ENCODE results near the gene MORF4L2. TPM values are rescaled to one million over a fixed set of nuclear protein-coding genes. Genes with fewer than 3 reads are reported as not detected.
"Not testable (repeated sequence)": the region's sequence is repeated elsewhere in the genome, so short reads cannot be mapped to it uniquely, and the experiment has no call there.

The MORF4L2 gene
- total RNA-seq, 1 donor from 2014 or later = 373 TPM

DNA sequence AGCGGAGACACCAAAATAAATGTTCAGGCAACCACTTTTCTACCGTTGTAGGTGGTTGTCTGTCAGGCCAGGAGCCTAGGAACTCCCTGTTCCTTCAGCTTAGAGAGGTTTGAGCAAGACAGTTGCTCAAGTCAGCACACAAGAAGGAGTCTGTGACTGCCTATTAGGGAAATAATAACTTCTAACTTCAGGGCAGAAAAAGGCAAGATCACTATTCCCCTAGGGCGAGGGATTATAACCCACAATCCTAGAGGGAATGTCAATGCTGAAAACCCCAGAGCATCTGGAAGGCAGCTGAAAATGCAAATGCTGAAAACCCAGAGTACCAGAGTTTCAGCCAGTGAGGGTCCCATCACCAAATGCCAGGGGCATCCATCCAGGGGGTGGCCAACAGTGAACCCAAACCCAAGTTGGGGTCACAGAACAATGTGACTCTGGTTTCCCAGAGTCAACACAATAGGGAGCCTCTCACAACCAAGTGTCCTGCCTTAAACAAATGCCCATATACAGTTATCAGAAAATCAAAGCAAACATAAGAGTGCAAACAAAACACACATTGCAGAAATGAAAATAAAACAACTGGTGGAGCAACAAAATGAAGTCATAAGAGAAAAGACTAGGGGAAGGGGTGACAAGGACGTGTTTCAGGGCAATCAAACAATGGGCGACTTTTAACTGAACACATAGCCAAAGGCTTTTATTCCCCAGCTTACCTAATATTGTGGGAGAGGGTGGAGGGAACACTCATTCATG lies 27.6 kb downstream of the MORF4L2 start:
- Mint-ChIP-seq H3K27me3 (ENCODE audit: low read depth) (peaks cover 11% of the 10 kb centered on the region), H3K4me1 (no peaks in the 10 kb centered on the region), H3K36me3 (no peaks in the 10 kb centered on the region), H3K27ac (no peak overlapping the region), H3K9me3 (peaks cover 22% of the 10 kb centered on the region), H3K4me3 (no peak overlapping the region)
- TF ChIP-seq, protein P1, sequence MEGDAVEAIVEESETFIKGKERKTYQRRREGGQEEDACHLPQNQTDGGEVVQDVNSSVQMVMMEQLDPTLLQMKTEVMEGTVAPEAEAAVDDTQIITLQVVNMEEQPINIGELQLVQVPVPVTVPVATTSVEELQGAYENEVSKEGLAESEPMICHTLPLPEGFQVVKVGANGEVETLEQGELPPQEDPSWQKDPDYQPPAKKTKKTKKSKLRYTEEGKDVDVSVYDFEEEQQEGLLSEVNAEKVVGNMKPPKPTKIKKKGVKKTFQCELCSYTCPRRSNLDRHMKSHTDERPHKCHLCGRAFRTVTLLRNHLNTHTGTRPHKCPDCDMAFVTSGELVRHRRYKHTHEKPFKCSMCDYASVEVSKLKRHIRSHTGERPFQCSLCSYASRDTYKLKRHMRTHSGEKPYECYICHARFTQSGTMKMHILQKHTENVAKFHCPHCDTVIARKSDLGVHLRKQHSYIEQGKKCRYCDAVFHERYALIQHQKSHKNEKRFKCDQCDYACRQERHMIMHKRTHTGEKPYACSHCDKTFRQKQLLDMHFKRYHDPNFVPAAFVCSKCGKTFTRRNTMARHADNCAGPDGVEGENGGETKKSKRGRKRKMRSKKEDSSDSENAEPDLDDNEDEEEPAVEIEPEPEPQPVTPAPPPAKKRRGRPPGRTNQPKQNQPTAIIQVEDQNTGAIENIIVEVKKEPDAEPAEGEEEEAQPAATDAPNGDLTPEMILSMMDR (IDR thresholded peaks at IDR 0.05; ENCODE audit: unreplicated experiment) = no peak
- no peak for DNase-seq (ENCODE audit: low spot score in 2 of 2, unreplicated experiment in 2 of 2)

DNA sequence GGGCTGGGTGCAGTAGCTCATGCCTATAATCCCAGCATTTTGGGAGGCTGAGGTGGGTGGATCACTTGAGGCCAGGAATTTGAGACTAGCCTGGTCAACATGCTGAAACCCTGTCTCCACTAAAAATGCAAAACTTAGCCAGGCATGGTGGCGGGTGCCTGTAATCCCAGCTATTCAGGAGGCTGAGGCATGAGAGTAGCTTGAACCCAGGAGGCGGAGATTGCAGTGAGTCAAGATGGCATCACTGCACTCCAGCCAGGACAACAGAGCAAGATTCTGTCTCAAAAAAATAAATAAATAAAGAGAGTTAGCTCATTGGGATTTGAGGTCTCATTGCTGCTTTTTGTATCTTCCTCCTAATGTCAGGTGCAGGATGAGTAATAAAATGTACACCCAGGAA lies 29.4 kb downstream of the MORF4L2 start:
- not testable (repeated sequence) for H3K27ac Mint-ChIP-seq; H3K4me1 Mint-ChIP-seq; H3K27me3 Mint-ChIP-seq (ENCODE audit: low read depth); H3K4me3 Mint-ChIP-seq; H3K36me3 Mint-ChIP-seq; DNase-seq (ENCODE audit: low spot score in 2 of 2, unreplicated experiment in 2 of 2)
- H3K9me3 Mint-ChIP-seq = peaks cover 22% of the 10 kb centered on the region

DNA sequence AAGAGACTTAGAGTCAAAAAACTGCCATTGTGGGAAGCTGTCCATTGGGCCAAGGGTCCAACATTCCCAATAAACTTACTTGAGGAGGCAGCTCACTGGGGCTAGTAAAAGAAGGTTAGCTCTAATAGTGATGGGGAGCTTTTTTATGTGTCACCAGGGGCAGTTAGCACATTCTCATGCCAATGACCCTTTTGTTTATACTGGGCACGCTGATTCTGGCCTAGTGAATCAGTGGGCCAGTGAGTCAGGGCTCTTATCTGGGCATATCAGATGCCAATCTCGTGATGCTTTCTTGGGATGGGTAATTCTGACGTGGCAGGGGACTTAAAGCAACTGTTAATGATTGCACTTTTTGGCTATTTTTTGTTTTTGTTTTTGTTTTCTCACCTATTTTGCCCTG lies 29.9 kb downstream of the MORF4L2 start:
- Mint-ChIP-seq H3K36me3 (no peaks in the 10 kb centered on the region), H3K9me3 (peaks cover 26% of the 10 kb centered on the region), H3K27ac (no peak overlapping the region), H3K4me1 (no peaks in the 10 kb centered on the region), H3K27me3 (ENCODE audit: low read depth) (peaks cover 1% of the 10 kb centered on the region), H3K4me3 (no peak overlapping the region)
- TF ChIP-seq, protein P1 (IDR thresholded peaks at IDR 0.05; ENCODE audit: unreplicated experiment) = no peak
- DNase-seq (ENCODE audit: low spot score in 2 of 2, unreplicated experiment in 2 of 2) = no peak

DNA sequence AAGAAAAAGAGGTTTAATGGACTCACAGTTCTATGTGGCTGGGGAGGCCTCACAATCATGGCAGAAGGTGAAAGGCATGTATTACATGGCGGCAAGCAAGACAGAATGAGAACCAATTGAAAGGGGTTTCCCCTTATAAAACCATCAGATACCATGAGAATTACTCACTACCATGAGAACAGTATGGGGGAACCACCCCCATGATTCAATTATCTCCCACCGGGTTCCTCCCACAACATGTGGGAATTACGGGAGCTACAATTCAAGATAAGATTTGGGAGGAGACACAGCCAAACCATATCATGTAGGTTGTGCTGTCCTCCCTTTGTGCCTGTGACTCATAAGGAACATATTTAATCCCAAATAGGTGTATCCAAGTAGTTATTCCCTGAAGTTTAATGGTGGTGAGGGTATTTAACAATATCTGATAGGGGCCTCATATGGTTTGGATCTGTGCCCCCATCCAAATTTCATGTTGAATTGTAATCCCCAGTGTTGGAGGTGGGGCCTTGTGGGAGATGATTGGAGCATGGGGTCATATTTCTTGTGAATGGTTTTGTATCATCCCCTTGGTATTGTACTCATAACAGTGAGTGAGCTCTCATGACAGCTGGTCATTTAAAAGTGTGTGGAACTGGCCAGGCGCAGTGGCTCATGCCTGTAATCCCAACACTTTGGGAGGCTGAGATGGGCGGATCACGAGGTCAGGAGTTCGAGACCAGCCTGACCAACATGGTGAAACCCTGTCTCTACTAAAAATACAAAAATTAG lies 31.1 kb downstream of the MORF4L2 start:
- H3K27ac Mint-ChIP-seq; H3K4me3 Mint-ChIP-seq; H3K4me1 Mint-ChIP-seq; H3K36me3 Mint-ChIP-seq; DNase-seq (ENCODE audit: low spot score in 2 of 2, unreplicated experiment in 2 of 2); H3K27me3 Mint-ChIP-seq (ENCODE audit: low read depth): not testable (repeated sequence)
- H3K9me3 Mint-ChIP-seq = peaks cover 21% of the 10 kb centered on the region

DNA sequence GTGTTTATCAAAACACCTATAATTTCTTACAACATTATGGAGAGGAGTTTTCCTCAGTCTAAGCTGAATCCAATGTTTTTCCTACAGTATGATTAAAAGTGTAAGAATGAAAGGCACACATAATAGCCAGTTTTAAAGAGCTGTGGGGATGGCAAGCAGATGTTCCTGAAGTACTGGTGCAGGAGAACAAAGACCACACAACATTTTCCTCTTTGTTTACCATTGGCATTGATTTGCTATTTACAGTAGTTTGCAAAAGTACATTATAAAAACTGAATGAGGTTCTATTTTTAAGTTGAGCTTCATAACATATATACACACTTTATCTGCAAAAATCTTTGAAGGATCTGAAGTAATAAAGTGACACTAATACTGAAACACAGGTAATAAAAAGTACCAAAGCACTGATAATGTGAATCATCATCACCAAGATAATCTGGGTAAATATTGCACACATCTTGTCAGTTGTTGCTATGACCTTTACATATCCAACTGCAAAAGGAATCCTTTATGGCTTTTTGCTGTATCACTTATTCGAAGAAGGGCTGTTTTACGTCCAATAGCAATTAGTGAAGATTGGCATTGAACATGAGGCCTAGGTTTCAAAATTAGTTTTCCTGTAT lies 35.2 kb downstream of the MORF4L2 start:
- TF ChIP-seq, protein P1 (IDR thresholded peaks at IDR 0.05; ENCODE audit: unreplicated experiment) = no peak
- Mint-ChIP-seq H3K27me3 (ENCODE audit: low read depth) (no peaks in the 10 kb centered on the region), H3K9me3 (peaks cover 34% of the 10 kb centered on the region), H3K4me1 (no peaks in the 10 kb centered on the region), H3K36me3 (no peaks in the 10 kb centered on the region), H3K27ac (no peak overlapping the region), H3K4me3 (no peak overlapping the region)
- DNase-seq (ENCODE audit: low spot score in 2 of 2, unreplicated experiment in 2 of 2) = no peak

DNA sequence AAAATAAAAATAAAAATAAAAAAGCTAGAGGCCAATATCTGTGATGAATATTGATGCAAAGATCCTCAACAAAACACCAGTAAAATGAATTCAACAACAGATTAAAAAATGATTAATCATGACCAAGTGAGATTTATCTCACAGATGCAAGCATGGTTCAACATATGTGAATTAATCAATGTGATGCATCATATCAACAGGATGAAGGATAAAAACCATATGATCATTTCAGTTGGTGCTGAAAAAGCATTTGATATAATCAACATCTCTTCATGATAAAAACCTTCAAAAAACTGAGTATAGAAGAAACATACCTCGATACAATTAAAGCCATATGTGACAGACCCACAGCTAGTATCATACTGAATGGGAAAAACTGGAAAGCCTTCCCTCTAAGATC lies 38.9 kb downstream of the MORF4L2 start:
- H3K27ac Mint-ChIP-seq = no peak overlapping the region
- DNase-seq (ENCODE audit: low spot score in 2 of 2, unreplicated experiment in 2 of 2) = no peak
- no peaks in the 10 kb centered on the region for H3K36me3 Mint-ChIP-seq
- peaks cover 40% of the 10 kb centered on the region for H3K9me3 Mint-ChIP-seq
- peaks cover 4% of the 10 kb centered on the region for H3K27me3 Mint-ChIP-seq (ENCODE audit: low read depth)
- no peak overlapping the region for H3K4me3 Mint-ChIP-seq
- no peaks in the 10 kb centered on the region for H3K4me1 Mint-ChIP-seq
- TF ChIP-seq, protein P1 (IDR thresholded peaks at IDR 0.05; ENCODE audit: unreplicated experiment) = no peak
